Inflammatory macrophage treated with lipopolysaccharide for 1 hour (primary cell): ENCODE measurements around the gene ZNF350.
"Not testable (repeated sequence)": the region's sequence is repeated elsewhere in the genome, so short reads cannot be mapped to it uniquely, and the experiment has no call there.

ENCODE experiments used
- DNase-seq, 2 donors: peaks; one replicate each; pipeline ENCODE4 v3.0.0-alpha.2; 2020 to 2022

The ZNF350 gene

DNA sequence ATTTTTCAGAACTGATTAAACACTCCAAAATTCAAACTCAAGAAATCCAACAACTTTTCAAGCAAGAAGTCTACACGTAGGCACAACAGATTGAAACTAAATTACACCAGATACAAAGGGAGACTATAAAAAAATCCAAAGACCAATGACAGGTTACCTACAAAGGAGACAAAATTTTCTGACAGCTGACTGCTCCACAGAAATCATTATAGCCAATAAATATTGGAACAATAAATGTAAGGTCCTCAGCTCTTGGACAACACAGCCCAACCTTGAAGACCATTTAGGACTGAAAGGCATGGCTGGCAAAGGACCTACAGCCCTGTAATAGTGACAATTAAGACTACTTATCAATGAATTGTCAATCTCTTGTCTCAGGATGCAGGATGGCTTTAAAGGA is 15.9 kb downstream of the ZNF350 start:
- no peak for DNase-seq

DNA sequence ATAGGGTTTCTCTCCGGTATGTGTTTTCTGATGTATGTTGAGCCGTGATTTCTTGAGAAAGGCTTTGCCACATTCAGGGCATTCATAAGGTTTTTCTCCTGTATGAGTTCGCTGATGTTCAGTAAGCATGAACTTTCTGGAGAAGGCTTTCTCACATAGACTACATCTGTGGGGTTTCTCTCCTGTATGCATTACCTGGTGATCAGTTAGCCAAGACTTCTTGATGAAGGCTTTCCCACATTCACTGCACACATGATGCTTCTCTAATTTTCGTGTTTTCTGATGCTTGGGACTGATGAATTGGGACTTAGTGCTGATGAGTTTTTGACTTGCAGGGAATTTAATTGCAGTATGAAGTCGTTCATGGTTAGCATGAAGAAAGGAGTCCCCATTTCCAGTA is 21.1 kb downstream of the ZNF350 start:
- no peak for DNase-seq

DNA sequence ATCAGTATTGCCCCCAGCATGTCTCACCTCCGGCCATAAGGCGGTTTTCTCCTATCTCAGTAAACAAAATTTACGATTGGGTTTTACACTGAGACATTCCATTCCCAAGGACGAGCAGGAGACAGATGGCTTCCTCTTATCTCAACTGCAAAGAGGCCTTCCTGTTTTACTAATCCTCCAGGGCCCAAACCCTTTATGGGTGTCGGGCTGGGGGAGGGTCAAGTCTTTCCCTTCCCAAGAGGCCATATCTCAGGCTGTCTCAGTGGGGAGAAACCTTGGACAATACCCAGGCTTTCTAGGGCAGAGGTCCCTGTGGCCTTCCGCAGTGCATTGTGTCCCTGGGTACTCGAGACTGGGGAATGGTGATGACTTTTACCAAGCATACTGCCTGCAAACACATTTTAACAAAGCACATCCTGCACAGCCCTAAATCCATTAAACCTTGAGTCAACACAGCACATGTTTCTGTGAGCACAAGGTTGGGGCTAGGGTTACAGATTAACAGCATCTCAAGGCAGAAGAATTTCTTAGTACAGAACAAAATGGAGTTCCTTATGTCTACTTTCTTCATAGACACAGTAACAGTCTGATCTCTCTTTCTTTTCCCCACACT is 25.9 kb downstream of the ZNF350 start:
- DNase-seq = not testable (repeated sequence)

DNA sequence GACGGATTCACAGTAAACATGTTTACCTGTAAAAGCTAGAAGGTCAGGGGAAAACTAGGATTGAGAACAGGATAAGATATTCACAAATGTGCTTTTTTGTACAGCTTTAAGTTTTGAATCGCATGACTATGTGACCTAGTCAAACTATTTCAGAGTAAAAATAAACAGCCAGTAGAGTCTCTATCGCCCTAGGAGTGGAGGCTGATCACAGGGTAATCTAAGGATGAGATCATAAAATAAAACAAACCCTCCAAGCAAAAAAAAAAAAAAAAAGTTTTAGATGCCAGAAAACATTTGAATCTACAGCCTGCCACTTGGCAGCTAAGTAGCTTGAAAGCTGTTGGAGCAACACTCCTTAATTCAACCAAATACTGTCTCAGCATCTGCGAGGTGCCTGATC is 26.8 kb downstream of the ZNF350 start:
- no peak for DNase-seq

DNA sequence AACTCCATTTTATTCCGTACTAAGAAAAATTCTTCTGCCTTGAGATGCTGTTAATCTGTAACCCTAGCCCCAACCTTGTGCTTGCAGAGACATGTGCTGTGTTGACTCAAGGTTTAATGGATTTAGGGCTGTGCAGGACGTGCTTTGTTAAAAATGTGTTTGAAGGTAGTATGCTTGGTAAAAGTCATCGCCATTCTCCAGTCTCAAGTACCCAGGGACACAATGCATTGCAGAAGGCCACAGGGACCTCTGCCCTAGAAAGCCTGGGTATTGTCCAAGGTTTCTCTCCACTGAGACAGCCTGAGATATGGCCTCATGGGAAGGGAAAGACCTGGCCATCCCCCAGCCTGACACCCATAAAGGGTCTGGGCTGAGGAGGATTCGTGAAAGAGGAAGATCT is 28.8 kb downstream of the ZNF350 start:
- DNase-seq = not testable (repeated sequence)

DNA sequence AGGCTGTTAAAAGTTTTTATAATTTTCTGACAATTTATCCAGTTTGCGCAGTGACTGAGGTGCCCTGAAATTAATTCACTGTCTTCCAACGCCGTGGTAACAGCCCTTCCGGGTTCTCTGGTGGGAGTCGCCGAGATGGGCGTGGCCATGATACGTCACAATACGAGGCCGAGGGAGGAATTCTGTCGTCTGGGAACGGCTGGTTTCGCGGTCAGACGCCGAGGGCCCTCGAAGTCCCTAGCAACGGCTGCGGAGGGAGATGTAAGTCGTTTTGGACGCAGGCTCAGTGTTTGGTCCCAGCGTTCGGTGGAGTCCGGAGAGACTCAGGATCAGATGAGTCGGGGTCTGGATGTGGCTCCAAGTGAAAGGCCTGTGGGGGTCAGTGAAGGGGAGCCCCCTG is 37.7 kb downstream of the ZNF350 start:
- DNase-seq = no peak

DNA sequence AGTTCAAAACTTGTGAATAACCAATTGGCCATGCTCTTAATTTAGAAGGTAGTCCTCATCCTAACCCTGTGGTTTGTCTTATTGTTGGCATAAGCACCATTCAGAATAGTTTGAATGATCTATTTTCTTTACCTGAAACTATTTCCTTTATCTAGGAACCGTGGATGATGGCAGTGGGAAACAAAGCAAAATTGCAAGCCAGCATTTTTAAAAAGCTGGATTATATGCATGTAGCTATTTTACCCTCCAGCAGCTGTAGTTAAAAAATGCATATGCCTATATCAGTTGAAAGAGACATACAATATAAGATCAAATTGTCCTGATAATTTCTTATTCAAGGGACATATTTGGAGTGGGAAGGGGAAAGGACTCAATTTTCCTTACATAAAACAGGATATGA is 40.0 kb downstream of the ZNF350 start:
- no peak for DNase-seq

DNA sequence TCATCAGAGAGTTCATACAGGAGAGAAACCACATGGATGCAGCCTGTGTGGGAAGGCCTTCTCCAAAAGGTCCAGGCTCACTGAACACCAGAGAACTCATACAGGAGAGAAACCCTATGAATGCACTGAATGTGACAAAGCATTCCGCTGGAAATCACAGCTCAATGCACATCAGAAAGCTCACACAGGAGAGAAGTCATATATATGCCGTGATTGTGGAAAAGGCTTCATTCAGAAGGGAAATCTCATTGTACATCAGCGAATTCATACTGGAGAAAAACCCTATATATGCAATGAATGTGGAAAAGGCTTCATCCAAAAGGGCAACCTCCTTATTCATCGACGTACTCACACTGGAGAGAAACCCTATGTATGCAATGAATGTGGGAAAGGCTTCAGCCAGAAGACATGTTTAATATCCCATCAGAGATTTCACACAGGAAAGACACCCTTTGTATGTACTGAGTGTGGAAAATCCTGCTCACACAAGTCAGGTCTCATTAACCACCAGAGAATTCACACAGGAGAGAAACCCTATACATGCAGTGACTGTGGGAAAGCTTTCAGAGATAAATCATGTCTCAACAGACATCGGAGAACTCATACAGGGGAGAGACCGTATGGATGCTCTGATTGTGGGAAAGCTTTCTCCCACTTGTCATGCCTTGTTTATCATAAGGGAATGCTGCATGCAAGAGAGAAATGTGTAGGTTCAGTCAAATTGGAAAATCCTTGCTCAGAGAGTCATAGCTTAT is 41.7 kb downstream of the ZNF350 start:
- no peak for DNase-seq

DNA sequence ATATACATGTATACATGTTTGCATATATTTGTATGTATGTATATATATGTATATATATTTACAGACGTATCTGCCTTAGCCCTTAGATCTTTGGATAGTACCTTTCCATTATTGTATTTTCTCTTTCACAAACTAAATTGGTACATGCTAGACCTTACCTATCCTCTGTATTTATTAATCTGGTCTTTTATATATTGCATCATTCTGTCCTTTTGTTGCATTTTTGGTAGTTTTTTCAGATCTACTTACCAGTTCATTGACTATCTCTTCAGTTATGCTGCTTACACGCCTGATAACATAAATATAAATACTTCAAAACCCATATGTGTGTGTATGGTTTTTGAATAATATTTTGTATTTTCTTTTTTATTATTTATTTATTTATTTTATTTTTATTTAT is 47.7 kb downstream of the ZNF350 start:
- DNase-seq = no peak

DNA sequence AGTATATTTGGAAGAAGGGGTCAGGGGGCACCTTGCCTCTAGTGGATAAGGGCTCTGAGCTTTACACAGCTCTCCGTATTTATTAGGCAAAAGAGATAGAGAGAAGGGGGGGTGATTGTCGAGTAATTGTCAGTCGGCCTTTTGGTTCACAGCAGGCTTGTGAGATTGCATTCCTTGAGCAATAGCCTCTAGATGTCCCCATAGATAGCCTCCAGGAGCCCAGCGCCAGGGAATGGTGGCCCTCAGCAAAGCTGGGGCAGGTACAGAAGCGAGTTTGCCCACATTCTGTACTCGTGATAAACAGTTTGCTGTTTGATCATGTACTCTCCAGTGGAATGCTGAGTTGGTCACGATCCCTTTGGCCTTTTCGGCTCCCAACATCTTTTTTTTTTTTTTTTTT is 54.7 kb downstream of the ZNF350 start:
- no peak for DNase-seq

DNA sequence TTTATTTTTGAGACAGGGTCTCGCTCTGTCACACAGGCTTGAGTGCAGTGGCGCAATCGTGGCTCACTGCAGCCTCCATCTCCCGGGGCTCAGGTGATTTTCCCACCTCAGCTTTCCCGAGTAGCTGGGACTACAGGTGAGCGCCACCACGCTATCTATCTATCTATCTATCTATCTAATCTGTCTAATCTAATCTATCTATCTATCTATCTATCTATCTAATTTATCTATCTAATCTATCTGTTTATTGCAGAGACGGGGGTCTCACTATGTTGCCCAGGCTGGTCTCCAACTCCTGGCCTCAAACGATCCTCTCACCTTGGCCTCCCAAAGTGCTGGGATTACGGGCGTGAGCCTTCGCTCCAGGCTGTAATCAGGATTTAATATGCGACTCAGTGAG is 58.8 kb downstream of the ZNF350 start:
- no peak for DNase-seq

DNA sequence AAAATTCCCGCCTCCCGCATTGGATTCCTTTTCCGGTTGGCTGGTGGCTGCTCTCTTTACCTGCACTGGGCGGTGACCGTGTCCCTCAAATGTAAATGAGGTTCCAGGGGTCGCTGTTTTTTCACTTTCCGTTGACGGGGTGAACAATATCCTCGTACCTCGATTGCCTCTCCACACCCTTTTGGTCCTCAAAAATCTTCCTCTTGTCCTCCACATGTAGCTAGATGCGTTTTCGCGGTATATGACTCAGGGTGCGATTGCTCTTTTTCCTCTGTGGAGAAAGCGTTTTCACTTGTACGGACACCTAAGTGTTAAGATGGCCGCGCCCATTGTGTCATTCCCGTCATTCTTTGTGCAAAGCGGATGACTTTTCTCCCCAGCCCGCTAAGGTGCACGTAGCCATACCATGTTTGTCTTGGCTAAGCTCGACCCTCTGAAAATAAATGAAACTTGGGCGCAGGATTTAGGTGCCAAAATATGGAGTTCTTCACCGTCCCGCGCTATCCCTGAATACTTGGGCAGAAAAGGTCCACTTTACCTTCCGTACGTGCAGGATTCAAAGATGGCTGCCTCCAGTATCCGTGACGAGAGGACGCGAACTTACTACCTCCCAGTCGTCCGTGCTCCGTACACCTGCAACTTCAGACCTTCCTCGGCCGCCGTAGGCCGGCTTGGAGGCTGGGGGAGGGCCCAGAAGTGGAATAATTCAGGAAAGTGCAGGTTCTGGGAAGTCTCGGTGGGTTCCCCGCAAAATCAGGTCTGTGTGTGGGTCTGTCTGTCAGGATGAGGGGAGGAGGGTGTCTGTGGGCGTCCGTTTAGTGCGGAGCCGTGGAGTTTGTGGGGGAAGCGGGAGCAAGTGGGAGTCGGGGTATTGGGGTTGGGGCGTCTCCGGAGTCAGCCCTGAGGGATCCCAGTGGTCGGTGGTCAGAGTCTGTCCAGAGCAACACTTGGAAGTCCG is 59.6 kb downstream of the ZNF350 start, which contains the start of gene ZNF613:
ZNF613 (plus strand) TSS at position 689 of the 958 bp plus-strand sequence. CDS start 8,749 bp downstream, outside the sequence.
- DNase-seq = peak; percentile 83 to 92

DNA sequence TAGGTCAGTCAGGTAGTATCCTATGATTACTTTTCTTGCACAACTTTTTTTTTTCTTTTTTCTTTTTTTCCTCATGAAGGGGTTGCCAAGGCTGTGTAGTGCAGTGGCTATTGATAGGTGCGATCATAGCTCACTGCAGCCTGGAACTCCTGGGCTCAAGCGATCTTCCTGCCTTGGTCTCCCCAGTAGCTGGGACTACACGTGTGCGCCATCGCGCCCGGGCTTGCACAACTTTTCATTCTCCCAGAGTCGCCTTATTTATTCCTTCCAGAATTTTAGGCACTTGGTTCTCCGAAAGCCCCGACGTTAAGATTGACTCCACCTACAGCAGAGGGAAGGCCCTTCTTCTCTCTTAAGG is 60.2 kb downstream of the ZNF350 start:
- no peak for DNase-seq

DNA sequence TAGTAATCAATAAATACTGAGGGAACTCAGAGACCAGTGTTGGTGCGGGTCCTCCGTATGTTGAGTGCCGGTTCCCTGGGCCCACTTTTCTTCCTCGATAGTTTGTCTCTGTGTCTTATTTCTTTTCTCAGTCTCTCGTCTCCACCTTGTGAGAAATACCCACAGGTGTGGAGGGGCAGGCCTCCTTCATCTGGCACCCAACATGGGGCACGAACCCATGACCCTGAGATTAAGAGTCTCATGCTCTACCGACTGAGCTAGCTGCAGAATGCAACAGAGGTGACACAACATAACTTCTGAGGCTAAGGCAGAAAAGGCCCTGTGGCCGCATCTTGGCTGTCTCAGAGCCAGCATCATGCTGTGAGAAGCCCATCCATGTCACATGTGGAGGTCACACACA is 64.7 kb downstream of the ZNF350 start:
- DNase-seq = no peak

DNA sequence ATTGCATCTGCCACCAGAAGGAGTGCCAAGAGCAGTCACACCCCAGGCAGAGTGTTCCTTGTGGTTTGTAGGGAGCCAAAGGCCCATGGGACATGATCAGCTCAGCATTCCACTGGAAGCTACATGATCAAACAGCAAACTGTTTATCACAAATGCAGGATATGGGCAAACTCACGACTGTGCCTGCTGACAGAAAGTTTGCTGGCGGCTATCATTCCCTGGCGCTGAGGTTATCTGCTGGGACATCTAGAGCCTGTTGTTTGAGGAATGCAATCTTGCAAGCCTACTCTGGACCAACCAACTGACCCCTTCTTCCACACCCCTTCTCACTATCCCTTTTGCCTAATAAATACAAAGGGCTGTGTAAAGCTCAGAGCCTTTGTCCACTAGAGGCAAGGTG is 67.0 kb downstream of the ZNF350 start:
- no peak for DNase-seq

DNA sequence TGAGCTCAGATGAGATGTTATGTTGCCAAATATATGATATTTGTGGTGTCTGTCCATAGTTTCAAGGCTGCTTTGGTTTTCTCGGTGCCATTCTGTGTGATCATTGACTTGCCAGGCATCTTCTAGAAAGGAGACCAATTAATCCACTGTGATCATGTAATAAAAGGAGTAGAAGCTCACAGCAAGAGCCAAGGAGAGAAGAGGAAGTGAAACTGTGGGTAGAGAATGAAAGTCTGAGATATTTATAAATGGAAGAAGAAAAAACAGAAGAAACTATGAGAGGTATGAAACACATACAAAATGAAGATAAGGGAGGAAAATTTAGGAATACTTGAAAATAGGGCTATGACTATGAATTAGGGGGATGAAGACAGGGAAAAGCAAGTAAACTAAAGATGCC is 70.5 kb downstream of the ZNF350 start:
- DNase-seq = no peak

DNA sequence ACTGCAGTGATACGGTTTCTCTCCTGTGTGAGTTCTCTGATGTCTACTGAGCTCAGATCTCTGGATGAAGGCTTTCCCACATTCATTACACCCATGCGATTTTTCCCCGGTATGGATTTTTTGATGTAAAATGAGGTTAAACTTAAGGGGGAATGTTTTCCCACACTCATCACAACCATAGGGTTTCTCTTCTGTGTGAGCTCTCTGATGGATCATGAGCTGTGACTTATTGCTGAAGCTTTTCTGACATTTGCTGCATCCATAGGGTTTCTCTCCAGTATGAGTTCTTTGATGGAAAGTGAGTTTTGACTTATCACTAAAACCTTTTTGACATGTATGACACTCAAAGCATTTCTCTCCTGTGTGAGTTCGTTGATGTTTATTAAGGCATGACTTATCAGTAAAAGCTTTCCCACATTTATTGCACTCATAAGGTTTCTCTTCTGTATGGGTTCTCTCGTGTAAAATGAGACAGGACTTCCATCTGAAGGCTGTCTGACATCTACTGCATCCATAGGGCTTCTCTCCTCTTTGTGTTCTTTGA is 71.2 kb downstream of the ZNF350 start:
- DNase-seq = no peak
